HG03045 (cell line): Measurements from ENCODE around the gene PTPRK.

Experiments used
- ATAC-seq: cut with Tn5 transposase; IDR thresholded peaks from one replicate; pipeline ENCODE4 v1.9.1; 2021; ENCODE audit warnings: mild to moderate bottlenecking, moderate library complexity; ENCODE audit not compliant: unreplicated experiment

Gene PTPRK

GRCh38 chr6:128252341-128253176 is 267.8 kb downstream of the PTPRK start:
- no peak for ATAC-seq

GRCh38 chr6:128251445-128252340 is 268.7 kb downstream of the PTPRK start:
- no peak for ATAC-seq

GRCh38 chr6:128250370-128251070 is 269.9 kb downstream of the PTPRK start:
- no peak for ATAC-seq

GRCh38 chr6:128249429-128249828 is 271.0 kb downstream of the PTPRK start:
- no peak for ATAC-seq

GRCh38 chr6:128246472-128247260 is 273.7 kb downstream of the PTPRK start:
- ATAC-seq, result no peak

- ATAC-seq, result no peak
Observed at GRCh38 chr6:128244751-128245405, 275.5 kb downstream of the PTPRK start.

GRCh38 chr6:128242765-128243403 is 277.5 kb downstream of the PTPRK start:
- no peak for ATAC-seq

- ATAC-seq, result peak; percentile 66
Observed at GRCh38 chr6:128241216-128241615, 279.2 kb downstream of the PTPRK start.

- ATAC-seq, result no peak
Observed at GRCh38 chr6:128240024-128240428, 280.4 kb downstream of the PTPRK start.

GRCh38 chr6:128239146-128239545 is 281.3 kb downstream of the PTPRK start:
- no peak for ATAC-seq

GRCh38 chr6:128238225-128238624 is 282.2 kb downstream of the PTPRK start:
- no peak for ATAC-seq

GRCh38 chr6:128235556-128235955 is 284.8 kb downstream of the PTPRK start:
- ATAC-seq, result no peak

- ATAC-seq, result no peak
Observed at GRCh38 chr6:128233531-128233930, 286.9 kb downstream of the PTPRK start.

- ATAC-seq, result no peak
Observed at GRCh38 chr6:128230267-128230989, 290.0 kb downstream of the PTPRK start.

GRCh38 chr6:128225612-128226011 is 294.8 kb downstream of the PTPRK start:
- ATAC-seq, result no peak

- no peak for ATAC-seq
Observed at GRCh38 chr6:128216917-128217316, 303.5 kb downstream of the PTPRK start.

- ATAC-seq, result no peak
Observed at GRCh38 chr6:128209771-128210170, 310.6 kb downstream of the PTPRK start.

- no peak for ATAC-seq
Observed at GRCh38 chr6:128208851-128209580, 311.4 kb downstream of the PTPRK start.
